Mucosa of descending colon (tissue), 3 donors: Measurements from ENCODE around the gene NUP35. TPM values are rescaled to one million over a fixed set of nuclear protein-coding genes. Genes with fewer than 3 reads are reported as not detected.
"Not testable (repeated sequence)": the region's sequence is repeated elsewhere in the genome, so short reads cannot be mapped to it uniquely, and the experiment has no call there.

Experiments used
- ATAC-seq: fragments of 200-7000 bp; cut with Tn5 transposase; one replicate; pipeline ENCODE4 v1.9.1; 2020; ENCODE audit warnings: mild to moderate bottlenecking, moderate library complexity
- DNase-seq, 3 donors: peaks; one replicate each; pipeline ENCODE4 v3.0.0-alpha.2; 2020
- H3K36me3 ChIP-seq: fragments of 200-600 bp; one replicate; pipeline ENCODE4 v1.8.0; 2021; ENCODE audit warnings: low read depth, mild to moderate bottlenecking
- H3K4me1 ChIP-seq: fragments of 200-600 bp; one replicate; pipeline ENCODE4 v1.8.0; 2021; ENCODE audit warnings: low read depth, mild to moderate bottlenecking
- H3K4me3 ChIP-seq: fragments of 200-600 bp; one replicate; pipeline ENCODE4 v1.8.0; 2021; ENCODE audit warnings: mild to moderate bottlenecking
- H3K9me3 ChIP-seq: fragments of 200-600 bp; one replicate; pipeline ENCODE4 v1.8.0; 2021; ENCODE audit warnings: mild to moderate bottlenecking
- CTCF ChIP-seq: fragments of 200-600 bp; IDR thresholded peaks from one replicate; pipeline ENCODE4 v1.8.0; 2022; ENCODE audit warnings: antibody characterized with exemption, mild to moderate bottlenecking
- intact Hi-C, 2 donors: fragments of 100-400 bp; cut with DNase I in 1 of 2; cut with micrococcal nuclease in 1 of 2; formaldehyde crosslinking; loops; one replicate each; pipeline versions ENCODE4 v1.11.0 to v1.11.1; 2022; cut with DNase I, micrococcal nuclease
- total RNA-seq, 3 donors: library from RNA; stranded (reverse); fragmentation: NEBNext Ultra II Directional in 2 of 3; extraction: Animal tissue kit (Norgen Biotek cat#: 25700) in 2 of 3; gene quantifications; one replicate each; pipeline versions ENCODE4 v1.2.1 to v1.2.4, GENCODE V29; 2021 to 2023
- donor health status: DM: no; HTN: no; CAD: no; lungs with moderate emphysema.
- donor health status: DM: no; HTN: no; CAD: no.
- donor health status: DM: no; HTN: yes; CAD: no.

Gene NUP35
- total RNA-seq, 3 donors from 2014 or later: 12.2 to 14.9 (median 12.7) TPM

GRCh38 chr2:183149489-183149888, 25.2 kb downstream of the NUP35 start:
- Histone ChIP-seq H3K9me3 (no peaks in the 10 kb centered on the region), H3K36me3 (no peaks in the 10 kb centered on the region), H3K4me1 (no peaks in the 10 kb centered on the region), H3K4me3 (no peak overlapping the region)
- ATAC-seq (no peak), DNase-seq (no peak)
- intact Hi-C loops: no loop called here
- TF ChIP-seq CTCF: no peak

DNA sequence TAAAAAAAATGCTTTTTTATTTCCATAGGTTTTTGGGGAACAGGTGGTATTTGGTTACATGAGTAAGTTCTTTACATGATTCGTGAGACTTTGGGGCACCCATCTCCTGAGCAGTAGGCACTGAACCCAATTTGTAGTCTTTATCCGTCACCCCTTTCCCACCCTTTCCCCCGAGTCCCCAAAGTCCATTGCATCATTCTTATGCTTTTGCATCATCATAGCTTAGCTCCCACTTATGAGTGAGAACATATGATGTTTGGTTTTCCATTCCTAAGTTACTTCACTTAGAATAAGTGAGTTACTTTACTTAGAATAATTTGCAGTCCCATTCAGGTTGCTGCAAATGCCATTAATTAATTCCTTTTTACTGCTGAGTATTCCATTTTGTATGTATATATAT, 28.0 kb downstream of the NUP35 start:
- DNase-seq, H3K4me3 ChIP-seq, H3K4me1 ChIP-seq, ATAC-seq, H3K36me3 ChIP-seq, H3K9me3 ChIP-seq, intact Hi-C loops: not testable (repeated sequence)

DNA sequence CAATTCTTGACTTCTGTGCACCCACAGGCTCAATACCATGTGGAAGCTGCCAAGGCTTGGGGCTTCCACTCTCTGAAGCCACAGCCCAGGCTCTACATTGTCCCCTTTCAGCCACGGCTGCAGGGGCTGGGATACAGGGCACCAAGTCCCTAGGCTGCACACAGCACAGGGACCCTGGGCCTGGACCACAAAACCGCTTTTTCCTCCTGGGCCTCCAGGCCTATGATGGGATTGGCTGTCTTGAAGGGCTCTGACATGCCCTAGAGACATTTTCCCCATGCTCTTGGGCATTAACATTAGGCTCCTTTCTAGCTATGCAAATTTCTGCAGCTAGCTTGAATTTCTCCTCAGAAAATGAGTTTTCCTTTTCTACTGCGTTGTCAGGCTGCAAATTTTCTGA, 29.7 kb downstream of the NUP35 start:
- intact Hi-C loops: no loop called here
- Histone ChIP-seq H3K9me3 (no peaks in the 10 kb centered on the region), H3K36me3 (no peaks in the 10 kb centered on the region), H3K4me3 (no peak overlapping the region), H3K4me1 (no peaks in the 10 kb centered on the region)
- TF ChIP-seq CTCF: no peak
- DNase-seq (no peak), ATAC-seq (no peak)

GRCh38 chr2:183154772-183155171, 30.5 kb downstream of the NUP35 start:
- H3K4me3 ChIP-seq, intact Hi-C loops, ATAC-seq, H3K4me1 ChIP-seq, DNase-seq, H3K36me3 ChIP-seq, H3K9me3 ChIP-seq: not testable (repeated sequence)

DNA sequence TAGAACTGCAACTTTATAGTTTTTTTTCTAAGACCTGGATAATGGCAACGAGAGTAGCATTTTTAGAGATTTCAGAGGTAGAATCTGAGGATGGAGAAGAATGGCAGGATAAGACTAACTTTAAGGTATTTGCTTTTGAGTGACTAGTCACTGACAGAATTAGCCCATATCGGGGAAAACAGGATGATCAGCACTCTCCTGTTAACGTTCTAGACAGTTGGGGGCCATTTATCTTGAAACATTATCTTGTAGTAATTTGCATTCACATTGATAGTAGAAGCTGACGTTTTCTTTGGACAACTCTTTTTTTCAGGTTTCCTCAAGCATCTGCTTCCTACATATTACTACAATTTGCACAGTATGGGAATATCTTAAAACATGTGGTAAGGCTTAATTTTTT, 32.9 kb downstream of the NUP35 start:
- no peaks in the 10 kb centered on the region for H3K36me3 ChIP-seq
- DNase-seq (no peak), ATAC-seq (no peak)
- TF ChIP-seq CTCF: no peak
- intact Hi-C loops: no loop called here
- H3K9me3 ChIP-seq: no peaks in the 10 kb centered on the region
- no peak overlapping the region for H3K4me3 ChIP-seq
- H3K4me1 ChIP-seq: no peaks in the 10 kb centered on the region

GRCh38 chr2:183162362-183162761, 38.1 kb downstream of the NUP35 start:
- Histone ChIP-seq H3K36me3 (no peaks in the 10 kb centered on the region), H3K4me1 (no peaks in the 10 kb centered on the region), H3K9me3 (no peaks in the 10 kb centered on the region), H3K4me3 (no peak overlapping the region)
- no peak for TF ChIP-seq CTCF
- ATAC-seq (no peak), DNase-seq (no peak)
- intact Hi-C loops: no loop called here
